Fibroblast of lung (primary cell): ENCODE data around the gene NRDE2. TPM values are rescaled to one million over a fixed set of nuclear protein-coding genes. Genes with fewer than 3 reads are reported as not detected.

ENCODE experiments used
- DNase-seq, 2 donors: peaks; one replicate each; pipeline versions ENCODE4 v3.0.0 to v3.0.0-alpha.2; 2010; ENCODE audit warnings: low read depth in 2 of 2
- H2AFZ ChIP-seq: 2 replicates; pipeline ENCODE4 v1.5.1; 2012; ENCODE audit warnings: low read length, control low read depth, inconsistent platforms
- H3K27ac ChIP-seq: 2 replicates; pipeline ENCODE4 v1.5.1; 2011; ENCODE audit warnings: low read length, control low read depth; ENCODE audit not compliant: insufficient read depth
- H3K27me3 ChIP-seq: 2 replicates; pipeline ENCODE4 v1.5.1; 2011; ENCODE audit warnings: mild to moderate bottlenecking, low read length; ENCODE audit not compliant: control insufficient read depth, insufficient read depth
- H3K36me3 ChIP-seq: 2 replicates; pipeline ENCODE4 v1.5.1; 2011; ENCODE audit warnings: low read length; ENCODE audit not compliant: control insufficient read depth, insufficient read depth
- H3K4me1 ChIP-seq: 2 replicates; pipeline ENCODE4 v1.5.1; 2011; ENCODE audit warnings: low read length; ENCODE audit not compliant: control insufficient read depth, insufficient read depth; ENCODE audit errors: extremely low read depth
- H3K4me2 ChIP-seq: 2 replicates; pipeline ENCODE4 v1.5.1; 2011; ENCODE audit warnings: low read length, control low read depth; ENCODE audit not compliant: insufficient read depth; ENCODE audit errors: extremely low read depth
- H3K4me3 ChIP-seq, 4 experiments: fragments of 200-600 bp in 1 of 4; sonication (generic) in 1 of 4; replicated peaks in 1 of 4; 2 replicates each; pipeline ENCODE4 v1.5.1; 2011 to 2016; ENCODE audit warnings: low read length in 4 of 4, low read depth in 3 of 4, mild to moderate bottlenecking in 3 of 4, control low read depth in 2 of 4, inconsistent platforms in 1 of 4, mixed read lengths in 1 of 4; ENCODE audit not compliant: insufficient read depth in 1 of 4; ENCODE audit errors: control extremely low read depth in 1 of 4
- H3K79me2 ChIP-seq: 2 replicates; pipeline ENCODE4 v1.5.1; 2012; ENCODE audit warnings: mild to moderate bottlenecking, low read length, inconsistent platforms; ENCODE audit not compliant: control insufficient read depth, insufficient read depth
- H3K9ac ChIP-seq: 2 replicates; pipeline ENCODE4 v1.5.1; 2011; ENCODE audit warnings: mild to moderate bottlenecking, low read length, control low read depth; ENCODE audit not compliant: insufficient read depth
- H3K9me3 ChIP-seq: 2 replicates; pipeline ENCODE4 v1.5.1; 2012; ENCODE audit warnings: low read depth, low read length; ENCODE audit not compliant: control insufficient read depth, insufficient read depth
- H4K20me1 ChIP-seq: 2 replicates; pipeline ENCODE4 v1.5.1; 2011; ENCODE audit warnings: low read length; ENCODE audit not compliant: control insufficient read depth, insufficient read depth; ENCODE audit errors: extremely low read depth
- EZH2 ChIP-seq: IDR thresholded peaks from 2 replicates; pipeline ENCODE4 v1.5.1; 2012; ENCODE audit warnings: low read length, control low read depth, mild to moderate bottlenecking; ENCODE audit errors: missing control alignments
- polyA plus RNA-seq, 2 donors: library from polyadenylated mRNA; depleted of rRNA in 1 of 2; stranded (reverse) in 1 of 2; unstranded in 1 of 2; fragments of >200 nt; gene quantifications; 2 replicates each; pipeline ENCODE4 v1.2.1, GENCODE V29; 2011 to 2012; ENCODE audit warnings: missing spikeins in 1 of 2
- total RNA-seq: library from RNA; depleted of rRNA; stranded (reverse); fragments of >200 nt; gene quantifications from 2 replicates; pipeline ENCODE4 v1.2.1, GENCODE V29; 2014
- TF ChIP-seq, protein P1 (sequence below), 2 donors: IDR thresholded peaks in 1 of 2; conservative IDR thresholded peaks in 1 of 2; 1 replicate in 1 of 2; 2 replicates in 1 of 2; pipeline ENCODE4 v1.5.1; 2011 to 2012; ENCODE audit warnings: low read length in 2 of 2, control low read depth in 1 of 2, inconsistent platforms in 1 of 2, low read depth in 1 of 2, mild to moderate bottlenecking in 1 of 2

NRDE2 gene
- total and polyA plus RNA-seq, 2 donors (not counting 1 experiment from before 2014, with no cell fraction given), result 7.0 to 9.7 TPM

DNA sequence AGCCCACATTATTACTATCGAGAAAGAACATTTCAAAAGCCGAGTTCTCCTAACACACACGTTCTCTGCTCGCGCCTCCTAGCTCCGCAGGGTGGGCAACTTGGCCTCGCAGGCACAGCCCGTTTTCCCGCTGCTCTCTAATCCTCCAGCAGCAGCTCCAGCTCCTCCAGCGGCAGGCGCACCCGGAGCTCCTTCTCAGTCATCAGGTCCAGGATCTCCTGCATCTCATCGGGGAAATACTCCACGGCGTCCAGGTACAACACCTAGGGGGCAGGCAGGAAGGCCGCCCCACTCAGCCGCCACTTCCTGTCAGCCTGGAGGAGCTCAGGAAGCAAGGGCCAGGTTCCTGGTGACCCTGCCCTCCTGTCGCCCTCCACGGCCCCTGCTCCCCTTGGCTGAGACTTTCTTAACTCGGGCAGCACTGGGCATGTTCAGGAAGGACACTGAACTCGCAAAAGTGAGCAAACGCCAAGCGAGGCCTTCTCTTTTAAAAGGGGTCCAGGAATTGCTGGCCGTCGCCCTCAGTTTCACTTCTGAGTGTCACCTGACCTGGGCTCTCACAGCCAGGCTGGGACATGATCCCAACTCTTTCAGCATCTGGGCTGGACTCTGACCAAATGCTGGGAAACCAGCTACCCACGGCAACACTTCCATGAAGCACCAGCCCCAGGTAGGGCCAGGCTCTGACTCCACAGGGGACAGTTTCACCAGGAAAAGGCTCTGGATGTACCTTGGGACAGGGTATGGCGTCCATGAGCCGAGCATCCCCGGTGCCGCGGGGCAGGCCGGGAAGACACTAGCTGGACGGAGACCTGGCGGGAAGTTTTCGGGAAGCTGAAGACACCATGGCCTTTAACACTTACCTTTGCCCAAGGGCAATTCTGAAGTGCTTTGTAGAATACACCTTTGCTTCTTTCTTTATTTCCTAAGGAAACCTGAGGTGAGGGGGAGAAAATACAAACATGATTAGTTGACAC, 53.3 kb downstream of the NRDE2 start:
- Histone ChIP-seq H3K79me2 (no peaks in the 10 kb centered on the region), H2AFZ (no peak overlapping the region), H3K4me1 (peaks cover 16% of the 10 kb centered on the region), H3K4me2 (no peak overlapping the region), H3K4me3 (no peak overlapping the region), H3K9me3 (no peaks in the 10 kb centered on the region), H4K20me1 (no peaks in the 10 kb centered on the region), H3K36me3 (peaks cover 12% of the 10 kb centered on the region), H3K27ac (no peak overlapping the region), H3K9ac (no peak overlapping the region), H3K27me3 (no peaks in the 10 kb centered on the region)
- TF ChIP-seq, protein P1, sequence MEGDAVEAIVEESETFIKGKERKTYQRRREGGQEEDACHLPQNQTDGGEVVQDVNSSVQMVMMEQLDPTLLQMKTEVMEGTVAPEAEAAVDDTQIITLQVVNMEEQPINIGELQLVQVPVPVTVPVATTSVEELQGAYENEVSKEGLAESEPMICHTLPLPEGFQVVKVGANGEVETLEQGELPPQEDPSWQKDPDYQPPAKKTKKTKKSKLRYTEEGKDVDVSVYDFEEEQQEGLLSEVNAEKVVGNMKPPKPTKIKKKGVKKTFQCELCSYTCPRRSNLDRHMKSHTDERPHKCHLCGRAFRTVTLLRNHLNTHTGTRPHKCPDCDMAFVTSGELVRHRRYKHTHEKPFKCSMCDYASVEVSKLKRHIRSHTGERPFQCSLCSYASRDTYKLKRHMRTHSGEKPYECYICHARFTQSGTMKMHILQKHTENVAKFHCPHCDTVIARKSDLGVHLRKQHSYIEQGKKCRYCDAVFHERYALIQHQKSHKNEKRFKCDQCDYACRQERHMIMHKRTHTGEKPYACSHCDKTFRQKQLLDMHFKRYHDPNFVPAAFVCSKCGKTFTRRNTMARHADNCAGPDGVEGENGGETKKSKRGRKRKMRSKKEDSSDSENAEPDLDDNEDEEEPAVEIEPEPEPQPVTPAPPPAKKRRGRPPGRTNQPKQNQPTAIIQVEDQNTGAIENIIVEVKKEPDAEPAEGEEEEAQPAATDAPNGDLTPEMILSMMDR (conservative IDR thresholded peaks at IDR 0.05 in 1 of 2, IDR thresholded peaks at IDR 0.05 in 1 of 2; ENCODE audit: low read depth in 1 of 2, low read length in 2 of 2), result no peak
- TF ChIP-seq EZH2, result no peak
- DNase-seq, result no peak

DNA sequence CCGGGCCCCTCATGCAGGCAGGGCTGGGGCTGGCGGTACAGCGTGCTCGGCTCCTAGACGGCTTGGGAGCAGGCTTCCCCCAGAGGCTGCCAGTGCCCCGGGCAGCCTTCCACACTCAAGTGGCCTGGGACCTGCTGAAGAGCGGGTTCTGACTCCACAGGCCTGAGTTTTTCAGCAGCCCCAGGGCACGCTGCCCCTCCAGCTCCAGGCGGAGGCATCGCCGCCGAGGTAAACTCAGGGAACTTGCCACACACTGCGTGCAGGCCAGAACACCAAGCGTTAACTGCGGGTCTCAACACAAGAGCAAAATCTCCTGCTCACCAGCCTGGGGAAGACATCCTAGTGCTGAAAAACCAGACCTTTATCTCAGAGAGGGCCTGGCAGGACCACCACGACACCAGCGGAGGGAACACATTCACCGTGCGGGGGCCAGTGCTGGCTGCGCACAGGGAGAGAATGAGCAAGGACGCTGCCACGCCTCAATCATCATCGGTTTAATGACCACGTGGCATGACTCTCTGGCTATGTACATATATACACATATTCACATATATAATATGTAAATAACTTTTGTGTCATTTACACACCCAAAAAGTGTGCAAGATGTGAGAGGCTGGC, 54.1 kb downstream of the NRDE2 start:
- H3K79me2 ChIP-seq, result no peaks in the 10 kb centered on the region
- H3K36me3 ChIP-seq, result peaks cover 14% of the 10 kb centered on the region
- H3K4me3 ChIP-seq, result no peak overlapping the region
- H3K9me3 ChIP-seq, result no peaks in the 10 kb centered on the region
- TF ChIP-seq EZH2, result no peak
- TF ChIP-seq, protein P1 (conservative IDR thresholded peaks at IDR 0.05 in 1 of 2, IDR thresholded peaks at IDR 0.05 in 1 of 2; ENCODE audit: low read depth in 1 of 2, low read length in 2 of 2), result no peak
- H4K20me1 ChIP-seq, result no peaks in the 10 kb centered on the region
- no peaks in the 10 kb centered on the region for H3K27me3 ChIP-seq
- peaks cover 16% of the 10 kb centered on the region for H3K4me1 ChIP-seq
- H3K27ac ChIP-seq, result no peak overlapping the region
- H2AFZ ChIP-seq, result no peak overlapping the region
- no peak overlapping the region for H3K9ac ChIP-seq
- no peak for DNase-seq
- no peak overlapping the region for H3K4me2 ChIP-seq

GRCh38 chr14:90276646-90277367, 54.9 kb downstream of the NRDE2 start:
- peaks cover 14% of the 10 kb centered on the region for H3K36me3 ChIP-seq
- H3K4me2 ChIP-seq, result no peak overlapping the region
- no peak overlapping the region for H2AFZ ChIP-seq
- DNase-seq, result peak in 1 of 2 donors; percentile 48
- H3K4me3 ChIP-seq, result no peak overlapping the region
- H3K4me1 ChIP-seq, result peaks cover 13% of the 10 kb centered on the region
- TF ChIP-seq, protein P1 (conservative IDR thresholded peaks at IDR 0.05 in 1 of 2, IDR thresholded peaks at IDR 0.05 in 1 of 2; ENCODE audit: low read depth in 1 of 2, low read length in 2 of 2), result no peak
- TF ChIP-seq EZH2, result no peak
- no peaks in the 10 kb centered on the region for H4K20me1 ChIP-seq
- no peak overlapping the region for H3K9ac ChIP-seq
- no peaks in the 10 kb centered on the region for H3K79me2 ChIP-seq
- H3K9me3 ChIP-seq, result no peaks in the 10 kb centered on the region
- no peak overlapping the region for H3K27ac ChIP-seq
- no peaks in the 10 kb centered on the region for H3K27me3 ChIP-seq
